Esophagus (tissue), 2 donors: ENCODE results near the gene MPP1. TPM values are rescaled to one million over a fixed set of nuclear protein-coding genes. Genes with fewer than 3 reads are reported as not detected.
A peak's percentile ranks its signal among the peaks of the same experiment; 100 is the strongest.

Source experiments
- H3K27ac ChIP-seq, 2 donors: one replicate each; pipeline ENCODE4 v1.5.1; 2013; ENCODE audit warnings: low read depth in 2 of 2, mild to moderate bottlenecking in 2 of 2, inconsistent platforms in 1 of 2, low read length in 1 of 2, moderate library complexity in 1 of 2
- H3K27me3 ChIP-seq, 2 donors: one replicate each; pipeline ENCODE4 v1.6.1; 2013; ENCODE audit warnings: low read length in 2 of 2, control low read depth in 1 of 2, mild to moderate bottlenecking in 1 of 2; ENCODE audit not compliant: insufficient read depth in 2 of 2, control insufficient read depth in 1 of 2
- H3K36me3 ChIP-seq, 2 donors: one replicate each; pipeline ENCODE4 v1.6.1; 2013; ENCODE audit warnings: low read length in 1 of 2; ENCODE audit not compliant: control insufficient read depth in 2 of 2, insufficient read depth in 2 of 2
- H3K4me1 ChIP-seq, 2 donors: one replicate each; pipeline ENCODE4 v1.6.1; 2013; ENCODE audit warnings: low read length in 1 of 2; ENCODE audit not compliant: control insufficient read depth in 2 of 2, insufficient read depth in 2 of 2
- H3K4me3 ChIP-seq, 2 donors: one replicate each; pipeline ENCODE4 v1.5.1; 2013; ENCODE audit warnings: low read length in 2 of 2, mild to moderate bottlenecking in 2 of 2, low read depth in 1 of 2, moderate library complexity in 1 of 2
- H3K9me3 ChIP-seq, 2 donors: one replicate each; pipeline ENCODE4 v1.6.1; 2013; ENCODE audit warnings: mild to moderate bottlenecking in 2 of 2, low read depth in 1 of 2, low read length in 1 of 2, moderate library complexity in 1 of 2; ENCODE audit not compliant: control insufficient read depth in 2 of 2, insufficient read depth in 1 of 2
- WGBS, 2 donors: extraction: QIAGEN DNeasy Blood & Tissue Kit; methylation state at CpG; one replicate each; pipeline ENCODE4 v1.1.7; 2013; 5-methylcytosine and 5-hydroxymethylcytosine counted together
- polyA plus RNA-seq, 2 donors: library from polyadenylated mRNA; stranded (reverse); fragments of 200-250 nt; gene quantifications; one replicate each; pipeline ENCODE4 v1.2.3, GENCODE V29; 2013
- donor health status: healthy with polysubstance abuse.
- donor health status: Bipolar disorder and iron deficiency.

The MPP1 gene
- polyA plus RNA-seq, 2 donors, result 4.1 to 6.4 TPM

GRCh38 chrX:154735695-154736393, 69.4 kb downstream of the MPP1 start:
- peak overlapping the region; percentile 39 to 49 for H3K27ac ChIP-seq
- H3K4me3 ChIP-seq, result no peak overlapping the region
- WGBS, 2 donors, result 59 to 72% methylated on average over 7 of the region's 7 CpGs
- H3K36me3 ChIP-seq, result no peaks in the 10 kb centered on the region
- H3K4me1 ChIP-seq, result peaks cover 0 to 6% of the 10 kb centered on the region in 2 donors
- H3K9me3 ChIP-seq, result no peaks in the 10 kb centered on the region
- no peaks in the 10 kb centered on the region for H3K27me3 ChIP-seq

GRCh38 chrX:154734061-154734781, 71.1 kb downstream of the MPP1 start:
- H3K4me1 ChIP-seq, result peaks cover 0 to 8% of the 10 kb centered on the region in 2 donors
- no peaks in the 10 kb centered on the region for H3K9me3 ChIP-seq
- peak overlapping the region; percentile 66 to 67 for H3K27ac ChIP-seq
- no peaks in the 10 kb centered on the region for H3K27me3 ChIP-seq
- no peaks in the 10 kb centered on the region for H3K36me3 ChIP-seq
- H3K4me3 ChIP-seq, result no peak overlapping the region
- WGBS, 2 donors, result 29 to 38% methylated on average over 8 of the region's 8 CpGs

- H3K36me3 ChIP-seq, result no peaks in the 10 kb centered on the region
- WGBS, 2 donors, result 56 to 75% methylated on average over 2 of the region's 2 CpGs
- no peaks in the 10 kb centered on the region for H3K9me3 ChIP-seq
- H3K27ac ChIP-seq, result no peak overlapping the region
- H3K27me3 ChIP-seq, result no peaks in the 10 kb centered on the region
- H3K4me3 ChIP-seq, result no peak overlapping the region
- H3K4me1 ChIP-seq, result peaks cover 2 to 8% of the 10 kb centered on the region in 2 donors
Observed at GRCh38 chrX:154733066-154733425, 72.2 kb downstream of the MPP1 start.

- H3K36me3 ChIP-seq, result no peaks in the 10 kb centered on the region
- H3K9me3 ChIP-seq, result no peaks in the 10 kb centered on the region
- H3K27ac ChIP-seq, result peak overlapping the region; percentile 13 to 39
- H3K4me1 ChIP-seq, result peaks cover 2 to 8% of the 10 kb centered on the region in 2 donors
- no peak overlapping the region for H3K4me3 ChIP-seq
- no peaks in the 10 kb centered on the region for H3K27me3 ChIP-seq
- 31 to 57% methylated on average over 5 of the region's 5 CpGs for WGBS, 2 donors
Observed at GRCh38 chrX:154732421-154733065, 72.7 kb downstream of the MPP1 start.

GRCh38 chrX:154731881-154732280, 73.4 kb downstream of the MPP1 start:
- Histone ChIP-seq H3K27ac (peak overlapping the region in 1 of 2 donors; percentile 12), H3K9me3 (no peaks in the 10 kb centered on the region), H3K4me3 (no peak overlapping the region), H3K27me3 (no peaks in the 10 kb centered on the region), H3K4me1 (peaks cover 2 to 8% of the 10 kb centered on the region in 2 donors), H3K36me3 (no peaks in the 10 kb centered on the region)
- 80 to 82% methylated on average over 7 of the region's 7 CpGs for WGBS, 2 donors

- H3K27ac ChIP-seq, result no peak overlapping the region
- peaks cover 2 to 8% of the 10 kb centered on the region in 2 donors for H3K4me1 ChIP-seq
- no peaks in the 10 kb centered on the region for H3K9me3 ChIP-seq
- no peak overlapping the region for H3K4me3 ChIP-seq
- no peaks in the 10 kb centered on the region for H3K36me3 ChIP-seq
- H3K27me3 ChIP-seq, result no peaks in the 10 kb centered on the region
- 86 to 90% methylated on average over 5 of the region's 5 CpGs for WGBS, 2 donors
Observed at GRCh38 chrX:154731184-154731583, 74.1 kb downstream of the MPP1 start.

GRCh38 chrX:154730253-154730891, 74.9 kb downstream of the MPP1 start:
- Histone ChIP-seq H3K36me3 (no peaks in the 10 kb centered on the region), H3K4me1 (peaks cover 2% of the 10 kb centered on the region in 2 donors), H3K4me3 (no peak overlapping the region), H3K27me3 (no peaks in the 10 kb centered on the region), H3K27ac (peak overlapping the region; percentile 53 to 67), H3K9me3 (no peaks in the 10 kb centered on the region)
- 17 to 47% methylated on average over 6 of the region's 6 CpGs for WGBS, 2 donors

GRCh38 chrX:154729439-154729838, 75.8 kb downstream of the MPP1 start:
- Histone ChIP-seq H3K27me3 (no peaks in the 10 kb centered on the region), H3K9me3 (no peaks in the 10 kb centered on the region), H3K4me3 (no peak overlapping the region), H3K36me3 (no peaks in the 10 kb centered on the region), H3K4me1 (peaks cover 2% of the 10 kb centered on the region in 2 donors), H3K27ac (peak overlapping the region; percentile 40 to 67)
- 74 to 83% methylated on average over 3 of the region's 3 CpGs for WGBS, 2 donors
